Astrocyte (in vitro differentiated cells and primary cell): ENCODE data around the gene IL19. TPM values are rescaled to one million over a fixed set of nuclear protein-coding genes. Genes with fewer than 3 reads are reported as not detected.

Source experiments
- DNase-seq: peaks from one replicate; pipeline ENCODE4 v3.0.0-alpha.2; 2010; ENCODE audit warnings: low read depth
- FAIRE-seq: peaks from 2 replicates; lab custom pipeline; 2011; peaks lifted over from hg19 to GRCh38; lab: Jason Lieb, UNC
- H2AFZ ChIP-seq: 2 replicates; pipeline ENCODE4 v1.6.0; 2012; ENCODE audit warnings: low read depth, low read length, inconsistent platforms
- H3K27ac ChIP-seq: 2 replicates; pipeline ENCODE4 v1.5.1; 2011; ENCODE audit warnings: low read depth, low read length, inconsistent platforms
- H3K27me3 ChIP-seq: 2 replicates; pipeline ENCODE4 v1.6.0; 2011; ENCODE audit warnings: low read length, inconsistent platforms; ENCODE audit not compliant: insufficient read depth
- H3K36me3 ChIP-seq: 2 replicates; pipeline ENCODE4 v1.5.1; 2011; ENCODE audit warnings: low read length, inconsistent platforms; ENCODE audit not compliant: insufficient read depth
- H3K4me1 ChIP-seq: 2 replicates; pipeline ENCODE4 v1.5.1; 2011; ENCODE audit warnings: low read length, inconsistent platforms; ENCODE audit not compliant: insufficient read depth
- H3K4me2 ChIP-seq: 2 replicates; pipeline ENCODE4 v1.6.0; 2012; ENCODE audit warnings: low read length, inconsistent platforms
- H3K4me3 ChIP-seq: 2 replicates; pipeline ENCODE4 v1.5.1; 2011; ENCODE audit warnings: low read depth, mild to moderate bottlenecking, low read length, inconsistent platforms; ENCODE audit not compliant: insufficient read depth
- H3K79me2 ChIP-seq: 2 replicates; pipeline ENCODE4 v1.6.0; 2012; ENCODE audit warnings: mild to moderate bottlenecking, low read length, inconsistent platforms; ENCODE audit not compliant: insufficient read depth
- H3K9ac ChIP-seq: 2 replicates; pipeline ENCODE4 v1.6.0; 2012; ENCODE audit warnings: mild to moderate bottlenecking, low read length, inconsistent platforms
- H3K9me3 ChIP-seq: 2 replicates; pipeline ENCODE4 v1.5.1; 2012; ENCODE audit warnings: low read depth, mild to moderate bottlenecking, low read length, inconsistent platforms; ENCODE audit not compliant: insufficient read depth
- H4K20me1 ChIP-seq: 2 replicates; pipeline ENCODE4 v1.6.0; 2012; ENCODE audit warnings: low read length, inconsistent platforms; ENCODE audit not compliant: insufficient read depth
- H3K27ac Mint-ChIP-seq: one replicate; pipeline ENCODE4 v1.8.0; 2021; ENCODE audit warnings: mild to moderate bottlenecking, mixed read lengths; ENCODE audit not compliant: unreplicated experiment
- H3K27me3 Mint-ChIP-seq: one replicate; pipeline ENCODE4 v1.8.0; 2021; ENCODE audit warnings: low read depth, mixed read lengths; ENCODE audit not compliant: unreplicated experiment
- H3K36me3 Mint-ChIP-seq: one replicate; pipeline ENCODE4 v1.8.0; 2021; ENCODE audit warnings: low read depth, mixed read lengths; ENCODE audit not compliant: unreplicated experiment
- H3K4me1 Mint-ChIP-seq: one replicate; pipeline ENCODE4 v1.8.0; 2021; ENCODE audit warnings: low read depth, mixed read lengths; ENCODE audit not compliant: unreplicated experiment
- H3K4me3 Mint-ChIP-seq: one replicate; pipeline ENCODE4 v1.8.0; 2021; ENCODE audit warnings: mild to moderate bottlenecking, moderate library complexity, mixed read lengths; ENCODE audit not compliant: unreplicated experiment
- H3K9me3 Mint-ChIP-seq: one replicate; pipeline ENCODE4 v1.8.0; 2021; ENCODE audit warnings: mild to moderate bottlenecking, mixed read lengths; ENCODE audit not compliant: unreplicated experiment
- EZH2 ChIP-seq: IDR thresholded peaks from 2 replicates; pipeline ENCODE4 v1.6.1; 2012; ENCODE audit warnings: mild to moderate bottlenecking, low read length, inconsistent platforms; ENCODE audit not compliant: insufficient read depth
- total RNA-seq: library from RNA; stranded (reverse); gene quantifications from 2 replicates; pipeline ENCODE4 v1.2.1, GENCODE V29; 2021
- TF ChIP-seq, protein P1 (sequence below): IDR thresholded peaks from 2 replicates; pipeline ENCODE4 v1.5.1; 2011; ENCODE audit warnings: low read depth, mild to moderate bottlenecking, inconsistent platforms, low read length, moderate library complexity; ENCODE audit not compliant: insufficient read depth

The IL19 gene
- total RNA-seq, 1 donor from 2014 or later = 0.23 TPM

DNA sequence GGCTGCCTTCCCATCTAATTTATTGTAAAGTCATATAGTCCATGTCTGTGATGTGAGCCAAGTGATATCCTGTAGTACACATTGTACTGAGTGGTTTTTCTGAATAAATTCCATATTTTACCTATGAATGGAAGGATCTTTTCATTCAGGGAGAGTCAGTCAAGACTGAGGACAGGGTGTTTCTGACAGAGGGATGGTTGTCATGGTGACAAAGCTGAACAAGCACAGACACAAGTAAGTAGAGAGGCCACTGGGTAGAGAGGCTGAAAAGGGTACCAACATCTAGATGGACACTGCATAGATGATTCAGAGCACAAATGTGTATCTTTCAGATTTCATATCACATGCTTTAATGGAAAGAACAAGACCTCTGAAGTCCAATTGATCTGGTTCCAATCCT, 72.3 kb downstream of the IL19 start:
- H2AFZ ChIP-seq = no peak overlapping the region
- H3K79me2 ChIP-seq = no peaks in the 10 kb centered on the region
- Mint-ChIP-seq H3K27me3 (peaks cover 3% of the 10 kb centered on the region), H3K9me3 (no peaks in the 10 kb centered on the region), H3K27ac (no peak overlapping the region), H3K36me3 (no peaks in the 10 kb centered on the region), H3K4me1 (peaks cover 24% of the 10 kb centered on the region), H3K4me3 (no peak overlapping the region)
- TF ChIP-seq, protein P1, sequence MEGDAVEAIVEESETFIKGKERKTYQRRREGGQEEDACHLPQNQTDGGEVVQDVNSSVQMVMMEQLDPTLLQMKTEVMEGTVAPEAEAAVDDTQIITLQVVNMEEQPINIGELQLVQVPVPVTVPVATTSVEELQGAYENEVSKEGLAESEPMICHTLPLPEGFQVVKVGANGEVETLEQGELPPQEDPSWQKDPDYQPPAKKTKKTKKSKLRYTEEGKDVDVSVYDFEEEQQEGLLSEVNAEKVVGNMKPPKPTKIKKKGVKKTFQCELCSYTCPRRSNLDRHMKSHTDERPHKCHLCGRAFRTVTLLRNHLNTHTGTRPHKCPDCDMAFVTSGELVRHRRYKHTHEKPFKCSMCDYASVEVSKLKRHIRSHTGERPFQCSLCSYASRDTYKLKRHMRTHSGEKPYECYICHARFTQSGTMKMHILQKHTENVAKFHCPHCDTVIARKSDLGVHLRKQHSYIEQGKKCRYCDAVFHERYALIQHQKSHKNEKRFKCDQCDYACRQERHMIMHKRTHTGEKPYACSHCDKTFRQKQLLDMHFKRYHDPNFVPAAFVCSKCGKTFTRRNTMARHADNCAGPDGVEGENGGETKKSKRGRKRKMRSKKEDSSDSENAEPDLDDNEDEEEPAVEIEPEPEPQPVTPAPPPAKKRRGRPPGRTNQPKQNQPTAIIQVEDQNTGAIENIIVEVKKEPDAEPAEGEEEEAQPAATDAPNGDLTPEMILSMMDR = no peak
- no peak for TF ChIP-seq EZH2
- H3K9me3 ChIP-seq = no peaks in the 10 kb centered on the region
- DNase-seq = no peak
- no peaks in the 10 kb centered on the region for H4K20me1 ChIP-seq
- H3K27me3 ChIP-seq = no peaks in the 10 kb centered on the region
- no peak overlapping the region for H3K9ac ChIP-seq
- H3K36me3 ChIP-seq = no peaks in the 10 kb centered on the region
- no peak overlapping the region for H3K4me2 ChIP-seq
- H3K4me1 ChIP-seq = peaks cover 16% of the 10 kb centered on the region
- H3K4me3 ChIP-seq = no peak overlapping the region
- no peak overlapping the region for H3K27ac ChIP-seq
- no peak for FAIRE-seq

DNA sequence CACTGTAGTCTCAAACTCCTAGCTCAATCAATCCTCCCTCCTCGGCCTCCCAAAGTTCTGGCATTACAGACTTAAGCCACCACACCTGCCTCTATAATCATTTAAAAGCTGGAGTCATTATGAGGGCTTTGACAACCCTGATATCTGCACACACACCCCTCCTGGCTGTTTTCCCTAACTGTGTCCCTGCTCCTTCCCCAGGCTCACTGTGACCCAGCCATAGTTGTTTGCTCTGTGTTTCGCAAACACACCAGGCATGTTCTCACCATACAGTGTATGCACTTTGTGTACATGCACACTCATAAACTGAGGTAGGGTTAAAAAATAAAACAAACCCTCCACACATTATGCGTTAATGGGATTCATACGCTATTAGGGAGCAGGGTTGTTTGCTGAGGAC, 73.1 kb downstream of the IL19 start:
- TF ChIP-seq, protein P1 = no peak
- no peak for TF ChIP-seq EZH2
- Mint-ChIP-seq H3K36me3 (no peaks in the 10 kb centered on the region), H3K27ac (no peak overlapping the region), H3K27me3 (peaks cover 3% of the 10 kb centered on the region), H3K4me1 (peaks cover 19% of the 10 kb centered on the region), H3K9me3 (no peaks in the 10 kb centered on the region), H3K4me3 (no peak overlapping the region)
- FAIRE-seq (no peak), DNase-seq (no peak)
- H3K27ac ChIP-seq = no peak overlapping the region
- H3K36me3 ChIP-seq = no peaks in the 10 kb centered on the region
- H3K27me3 ChIP-seq = no peaks in the 10 kb centered on the region
- H2AFZ ChIP-seq = no peak overlapping the region
- no peaks in the 10 kb centered on the region for H3K79me2 ChIP-seq
- H3K9ac ChIP-seq = no peak overlapping the region
- no peak overlapping the region for H3K4me3 ChIP-seq
- no peaks in the 10 kb centered on the region for H4K20me1 ChIP-seq
- H3K4me1 ChIP-seq = peaks cover 16% of the 10 kb centered on the region
- no peaks in the 10 kb centered on the region for H3K9me3 ChIP-seq
- no peak overlapping the region for H3K4me2 ChIP-seq

DNA sequence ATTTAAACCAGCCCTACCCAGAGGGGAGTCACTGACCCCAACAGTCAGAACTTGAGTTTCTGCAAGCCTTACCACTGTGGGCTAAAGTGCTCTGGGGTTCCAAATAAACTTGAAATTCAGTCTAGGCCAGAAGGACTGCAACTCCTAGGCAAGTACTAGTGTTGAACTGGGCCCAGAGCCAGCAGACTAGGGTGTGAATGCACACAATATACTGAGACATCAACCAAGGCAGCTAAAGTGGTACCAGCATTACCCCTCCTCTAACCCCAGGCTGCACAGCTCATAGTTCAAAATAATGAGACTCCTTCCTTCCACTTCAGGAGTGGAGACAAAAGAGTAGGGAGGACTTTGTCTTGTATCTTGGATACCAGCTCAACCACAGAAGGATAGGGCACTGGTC, 75.9 kb downstream of the IL19 start:
- Histone ChIP-seq H3K27ac (no peak overlapping the region), H2AFZ (no peak overlapping the region), H3K4me3 (no peak overlapping the region), H3K4me2 (no peak overlapping the region), H3K79me2 (no peaks in the 10 kb centered on the region), H3K36me3 (no peaks in the 10 kb centered on the region), H3K9ac (no peak overlapping the region), H4K20me1 (no peaks in the 10 kb centered on the region), H3K9me3 (no peaks in the 10 kb centered on the region), H3K27me3 (peaks cover 7% of the 10 kb centered on the region), H3K4me1 (no peaks in the 10 kb centered on the region)
- H3K9me3 Mint-ChIP-seq = no peaks in the 10 kb centered on the region
- TF ChIP-seq EZH2 = no peak
- TF ChIP-seq, protein P1 = no peak
- no peak for FAIRE-seq
- H3K36me3 Mint-ChIP-seq = no peaks in the 10 kb centered on the region
- no peak for DNase-seq
- no peak overlapping the region for H3K27ac Mint-ChIP-seq
- H3K27me3 Mint-ChIP-seq = peaks cover 6% of the 10 kb centered on the region
- no peak overlapping the region for H3K4me3 Mint-ChIP-seq
- H3K4me1 Mint-ChIP-seq = no peaks in the 10 kb centered on the region
